Hepatocyte (in vitro differentiated cells): ENCODE measurements around the gene RPTOR.

Source experiments
- EZH2 ChIP-seq: fragments of 200-600 bp; sonication (generic); IDR thresholded peaks from 2 replicates; pipeline ENCODE4 v1.6.1; 2016; ENCODE audit warnings: antibody characterized with exemption, mild to moderate bottlenecking, borderline replicate concordance
- EZH2phosphoT487 ChIP-seq: fragments of 200-600 bp; sonication (generic); IDR thresholded peaks from one replicate; pipeline ENCODE4 v1.6.1; 2018; ENCODE audit warnings: antibody characterized with exemption, mild to moderate bottlenecking, low read depth, moderate library complexity; ENCODE audit not compliant: unreplicated experiment, severe bottlenecking
- TF ChIP-seq, protein P1 (sequence below): fragments of 200-600 bp; sonication (generic); IDR thresholded peaks from 2 replicates; pipeline ENCODE4 v1.5.1; 2016; ENCODE audit warnings: antibody characterized with exemption, mild to moderate bottlenecking; ENCODE audit not compliant: poor library complexity

DNA sequence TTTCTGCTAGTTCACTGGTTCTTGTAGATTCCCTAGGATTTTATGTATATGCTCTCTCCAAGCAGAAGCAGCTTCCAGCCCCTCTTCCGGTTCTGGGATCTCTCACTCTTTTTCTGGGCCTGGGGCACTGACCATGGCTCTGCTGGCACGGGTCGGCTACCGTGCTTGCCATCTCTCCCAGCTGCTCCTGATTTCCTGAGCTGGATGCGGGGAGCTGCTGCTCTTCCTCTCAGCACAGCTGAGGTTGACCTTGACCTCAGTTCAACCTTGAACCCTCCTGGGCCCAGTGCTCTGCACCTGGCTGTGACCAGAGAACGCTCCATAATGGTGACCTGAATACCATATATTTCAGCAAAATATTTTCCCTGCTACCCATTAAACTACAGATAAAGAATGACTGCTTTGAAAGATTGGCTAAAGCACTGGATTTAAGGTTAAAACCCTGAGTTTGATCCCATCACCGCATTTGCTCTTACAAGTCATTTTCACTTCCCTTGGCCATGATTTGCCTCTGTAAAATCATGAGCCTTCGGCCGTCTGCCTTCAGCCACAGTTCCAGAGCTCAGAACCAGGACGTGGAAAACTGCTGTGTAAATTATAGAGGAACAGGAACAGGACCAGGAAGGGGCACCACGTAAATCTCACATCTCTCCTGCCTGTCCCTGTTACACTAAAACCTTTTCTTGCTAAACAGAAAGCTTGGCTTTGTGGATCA, 316.2 kb downstream of the RPTOR start:
- TF ChIP-seq, protein P1, sequence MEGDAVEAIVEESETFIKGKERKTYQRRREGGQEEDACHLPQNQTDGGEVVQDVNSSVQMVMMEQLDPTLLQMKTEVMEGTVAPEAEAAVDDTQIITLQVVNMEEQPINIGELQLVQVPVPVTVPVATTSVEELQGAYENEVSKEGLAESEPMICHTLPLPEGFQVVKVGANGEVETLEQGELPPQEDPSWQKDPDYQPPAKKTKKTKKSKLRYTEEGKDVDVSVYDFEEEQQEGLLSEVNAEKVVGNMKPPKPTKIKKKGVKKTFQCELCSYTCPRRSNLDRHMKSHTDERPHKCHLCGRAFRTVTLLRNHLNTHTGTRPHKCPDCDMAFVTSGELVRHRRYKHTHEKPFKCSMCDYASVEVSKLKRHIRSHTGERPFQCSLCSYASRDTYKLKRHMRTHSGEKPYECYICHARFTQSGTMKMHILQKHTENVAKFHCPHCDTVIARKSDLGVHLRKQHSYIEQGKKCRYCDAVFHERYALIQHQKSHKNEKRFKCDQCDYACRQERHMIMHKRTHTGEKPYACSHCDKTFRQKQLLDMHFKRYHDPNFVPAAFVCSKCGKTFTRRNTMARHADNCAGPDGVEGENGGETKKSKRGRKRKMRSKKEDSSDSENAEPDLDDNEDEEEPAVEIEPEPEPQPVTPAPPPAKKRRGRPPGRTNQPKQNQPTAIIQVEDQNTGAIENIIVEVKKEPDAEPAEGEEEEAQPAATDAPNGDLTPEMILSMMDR, result no peak
- TF ChIP-seq EZH2 (no peak), EZH2phosphoT487 (no peak)
